HG02759 (cell line): Measurements from ENCODE around the gene TRAF2.

Experiments
- ATAC-seq: cut with Tn5 transposase; IDR thresholded peaks from one replicate; pipeline ENCODE4 v1.9.1; 2021; ENCODE audit warnings: mild to moderate bottlenecking, moderate library complexity; ENCODE audit not compliant: unreplicated experiment

Gene TRAF2

DNA sequence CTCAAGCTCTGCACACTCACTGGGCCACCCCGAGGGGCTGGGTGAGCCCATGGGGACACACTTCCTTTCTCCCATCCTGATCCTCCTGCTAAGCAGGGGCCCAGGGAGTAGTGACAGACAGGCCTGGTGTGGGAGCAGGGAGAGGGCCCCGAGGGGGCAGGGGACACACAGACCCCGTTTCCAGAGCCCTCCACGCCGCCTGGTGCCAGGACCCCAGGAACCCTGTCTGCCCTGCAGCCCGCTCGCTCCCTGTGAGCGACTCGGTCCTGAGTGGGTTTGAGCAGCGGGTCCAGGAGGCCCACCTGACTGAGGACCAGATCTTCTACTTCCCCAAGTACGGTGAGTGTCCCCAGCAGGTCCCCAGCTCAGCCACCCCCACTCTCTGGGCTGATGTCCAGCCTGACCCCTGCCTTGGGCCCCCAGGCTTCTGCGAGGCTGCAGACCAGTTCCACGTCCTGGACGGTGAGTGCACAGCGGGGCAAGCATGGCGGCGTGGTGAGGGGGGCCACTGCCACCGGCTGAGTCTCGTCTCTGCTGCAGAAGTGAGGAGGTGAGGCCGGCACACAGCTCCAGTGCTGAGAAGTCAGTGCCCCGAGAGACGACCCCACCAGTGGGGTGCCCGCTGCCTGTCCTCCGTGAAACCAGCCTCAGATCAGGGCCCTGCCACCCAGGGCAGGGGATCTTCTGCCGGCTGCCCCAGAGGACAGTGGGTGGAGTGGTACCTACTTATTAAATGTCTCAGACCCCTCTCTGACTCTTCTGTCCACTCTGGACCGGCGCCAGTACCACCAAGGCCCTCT, 60.1 kb downstream of the TRAF2 start:
- no peak for ATAC-seq

DNA sequence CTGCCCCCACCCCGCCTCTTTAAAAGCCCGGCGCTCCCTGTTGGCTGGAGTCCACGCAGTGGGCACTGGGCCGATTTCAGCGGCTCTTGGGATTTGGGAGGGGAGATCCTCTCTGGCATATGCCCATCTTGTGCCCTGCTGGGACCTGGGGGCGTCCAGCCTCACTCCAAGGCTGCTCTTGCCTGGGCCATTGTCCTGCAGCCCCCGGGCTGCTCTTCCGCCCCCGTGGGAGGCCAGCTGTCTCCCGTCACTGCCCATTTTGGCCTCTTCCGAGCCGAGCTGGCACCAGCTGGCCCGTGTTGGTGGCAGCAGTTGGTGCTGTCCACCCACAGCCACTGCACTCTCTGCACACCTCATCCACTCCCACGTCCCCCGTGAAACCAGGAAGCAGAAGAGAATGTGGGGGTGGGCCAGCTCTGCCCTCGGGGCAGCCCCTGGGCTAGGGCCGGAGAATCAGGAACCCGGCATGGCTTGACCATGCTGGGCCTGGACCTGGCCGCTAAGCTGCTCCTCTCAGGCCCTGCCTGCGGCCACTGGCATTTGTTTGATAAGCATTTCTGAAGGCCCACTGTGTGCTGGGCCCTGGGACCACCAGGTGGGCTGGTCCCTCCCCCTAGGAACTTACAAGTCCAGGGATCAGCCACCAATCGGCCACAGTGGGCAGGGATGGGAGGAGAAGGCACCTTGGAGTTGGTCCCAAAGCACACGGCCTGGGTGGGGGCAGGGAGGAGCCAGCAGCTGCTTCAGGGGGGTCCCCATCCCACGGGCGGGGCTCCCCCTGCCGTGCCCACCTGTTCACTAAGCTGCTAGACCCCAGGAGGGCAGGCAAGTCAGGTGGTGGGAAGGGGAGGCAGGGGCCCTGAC, 60.9 kb downstream of the TRAF2 start:
- ATAC-seq, result no peak

DNA sequence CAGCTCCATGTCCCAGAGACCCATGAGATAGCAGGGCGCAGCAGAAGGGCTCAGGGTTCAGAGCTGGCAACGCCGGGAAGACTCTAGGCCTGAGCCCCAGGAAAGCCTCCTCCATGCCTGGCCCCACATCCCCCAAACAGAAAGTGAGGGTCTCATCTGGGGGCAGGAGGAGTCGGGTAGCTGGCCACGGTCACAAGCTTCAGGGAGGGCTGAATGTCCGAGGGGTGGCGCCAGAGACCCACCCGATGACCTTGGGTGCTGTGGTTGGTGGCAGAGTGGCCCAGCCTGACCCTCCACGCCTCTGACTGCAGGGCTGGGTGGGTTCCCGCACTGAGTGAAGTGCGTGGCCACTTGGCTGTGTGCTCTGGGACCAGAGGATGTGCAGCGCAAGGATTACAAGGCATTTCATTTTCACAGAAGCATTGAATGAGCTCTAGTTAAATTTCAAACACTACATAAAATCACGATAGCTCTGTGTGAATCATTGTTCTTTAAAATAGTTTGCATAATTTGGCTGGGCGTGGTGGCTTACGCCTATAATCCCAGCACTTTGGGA, 61.7 kb downstream of the TRAF2 start:
- ATAC-seq, result no peak

DNA sequence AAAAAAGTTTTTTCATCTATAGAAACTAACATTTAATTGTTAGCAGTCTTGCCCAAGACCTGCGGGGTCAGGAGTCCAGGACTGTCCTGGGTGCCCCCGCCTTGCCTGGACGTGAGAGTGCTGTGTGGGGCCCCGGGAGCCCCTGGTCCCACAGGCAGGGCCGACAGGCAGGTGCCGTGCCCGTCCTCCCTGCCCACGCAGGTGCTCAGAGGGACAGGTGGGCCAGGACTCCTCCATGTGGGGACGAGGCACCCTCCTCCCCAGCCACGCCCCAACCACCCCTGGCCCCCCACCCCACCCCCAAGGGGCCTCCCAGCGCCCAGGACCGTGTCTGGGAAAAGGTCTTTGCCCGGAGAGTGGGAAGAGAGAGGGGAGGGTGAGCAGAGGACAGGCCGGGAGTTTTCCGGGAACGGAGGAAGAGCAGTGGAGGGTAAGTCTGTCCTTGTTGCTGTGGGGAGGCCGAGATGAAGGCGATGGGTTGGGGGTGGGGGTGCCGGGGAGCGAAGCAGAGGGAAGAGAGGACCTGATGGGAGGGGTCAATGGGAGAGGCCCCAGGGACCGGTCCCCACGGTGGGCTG, 63.0 kb downstream of the TRAF2 start:
- no peak for ATAC-seq

DNA sequence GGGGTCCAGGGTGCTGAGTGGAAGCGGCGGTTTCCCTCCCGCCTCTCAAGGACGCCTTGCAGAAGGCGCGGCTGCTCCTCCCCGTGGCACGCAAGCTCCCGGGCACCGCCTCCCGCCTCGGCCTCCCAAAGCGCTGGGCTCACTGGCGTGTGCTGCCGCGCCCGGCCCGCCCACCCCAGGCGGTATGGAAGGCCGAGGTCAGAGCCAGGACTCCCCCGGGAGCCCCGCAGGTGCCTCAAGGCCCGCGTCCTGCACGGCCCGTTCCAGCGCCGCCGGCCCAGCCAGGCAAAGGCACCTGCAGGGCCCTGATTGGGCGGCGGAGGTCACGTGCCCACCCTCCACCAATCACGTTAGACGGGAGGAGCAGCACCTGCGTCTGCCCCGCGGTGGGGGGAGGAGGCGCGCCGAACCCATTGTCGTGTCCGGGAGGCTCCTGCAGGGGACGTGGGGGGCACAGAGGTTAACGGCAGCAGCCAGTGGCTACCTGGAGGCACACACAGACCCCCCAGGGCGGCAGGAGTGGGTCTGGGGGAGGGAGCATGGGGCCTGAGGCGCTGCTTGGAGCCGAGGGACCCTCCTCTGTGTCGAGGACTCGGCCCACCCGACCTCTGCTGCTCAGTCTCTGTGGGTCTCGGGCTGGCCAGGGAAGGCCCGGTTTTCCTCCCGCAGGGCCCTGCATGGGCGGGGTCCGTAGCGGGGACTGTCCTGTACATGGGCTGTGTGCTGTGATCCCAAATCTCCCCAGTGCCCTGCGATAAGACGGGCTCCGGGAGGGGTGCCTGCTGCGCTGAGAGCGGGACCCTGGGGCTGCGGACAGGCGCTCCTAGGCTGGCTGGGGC, 63.7 kb downstream of the TRAF2 start:
- ATAC-seq, result peak; percentile 83

- ATAC-seq, result no peak
Measured at GRCh38 chr9:136950656-136951276, 64.5 kb downstream of the TRAF2 start.

DNA sequence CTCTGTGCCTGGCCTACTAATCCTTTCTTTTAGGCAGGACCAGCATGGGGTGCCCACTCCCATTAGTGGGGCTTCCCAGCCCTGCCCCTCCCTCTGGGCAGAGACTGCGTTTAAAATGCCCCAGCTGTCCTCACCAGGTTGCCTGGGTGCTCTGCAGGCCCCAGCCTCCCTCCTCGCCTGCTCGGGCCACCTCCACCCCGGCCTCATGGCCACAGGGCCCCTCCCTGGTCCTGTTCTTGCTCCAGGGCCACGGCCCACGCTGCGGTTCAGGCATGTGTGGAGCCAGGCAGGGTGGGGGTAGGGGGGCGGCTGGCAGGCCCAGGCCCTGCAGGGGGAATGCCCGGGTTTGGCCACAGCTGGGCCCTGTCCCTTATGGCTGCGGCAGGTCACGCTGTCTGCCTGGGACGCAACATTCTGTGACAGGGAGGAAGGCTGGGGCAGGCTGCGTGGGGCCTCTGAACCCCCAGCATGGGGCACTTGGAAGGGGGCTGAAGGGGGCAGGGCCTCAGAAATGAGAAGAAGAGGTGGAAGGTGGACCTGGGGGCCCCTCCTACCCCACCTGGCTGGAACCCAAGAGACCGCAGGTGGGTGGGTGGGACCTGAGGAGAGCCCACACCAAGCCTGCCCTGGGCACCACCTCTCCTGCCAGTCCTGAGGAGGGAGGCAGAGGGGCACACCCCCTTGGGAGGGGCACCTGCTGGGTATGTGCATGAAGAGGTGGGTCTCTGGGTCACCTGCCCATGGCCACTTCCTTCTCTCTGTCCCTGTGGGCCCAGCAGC, 65.4 kb downstream of the TRAF2 start, which contains the start of gene LCN12:
LCN12 (plus strand) TSS at position 733 of the 780 bp plus-strand sequence. CDS start 55 bp downstream, outside the sequence.
- no peak for ATAC-seq

DNA sequence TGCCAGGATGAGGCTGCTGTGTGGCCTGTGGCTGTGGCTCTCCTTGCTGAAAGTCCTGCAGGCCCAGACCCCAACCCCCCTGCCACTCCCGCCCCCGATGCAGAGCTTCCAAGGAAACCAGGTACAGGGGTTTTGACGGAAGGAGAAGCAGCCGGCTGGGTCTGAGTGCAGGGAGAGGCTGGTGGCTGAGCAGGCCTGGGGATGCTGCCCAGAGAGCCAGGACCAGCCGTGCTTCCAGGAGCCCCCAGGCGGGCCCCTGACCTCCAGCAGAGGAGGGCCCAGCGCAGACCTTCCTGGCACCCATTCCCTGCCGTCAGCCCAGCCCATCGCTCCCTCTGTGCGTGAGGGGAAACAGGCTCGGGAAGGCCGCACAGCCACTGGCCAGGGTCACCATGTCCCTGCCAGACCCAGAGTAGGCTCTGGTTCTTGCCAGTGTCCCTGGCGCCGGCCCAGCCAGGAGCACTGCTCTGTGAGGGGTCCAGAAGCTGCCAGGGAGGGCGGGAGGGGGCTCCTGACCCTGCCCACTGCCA, 66.1 kb downstream of the TRAF2 start:
- ATAC-seq, result no peak

- no peak for ATAC-seq
Measured at GRCh38 chr9:136952876-136953770, 66.8 kb downstream of the TRAF2 start.

DNA sequence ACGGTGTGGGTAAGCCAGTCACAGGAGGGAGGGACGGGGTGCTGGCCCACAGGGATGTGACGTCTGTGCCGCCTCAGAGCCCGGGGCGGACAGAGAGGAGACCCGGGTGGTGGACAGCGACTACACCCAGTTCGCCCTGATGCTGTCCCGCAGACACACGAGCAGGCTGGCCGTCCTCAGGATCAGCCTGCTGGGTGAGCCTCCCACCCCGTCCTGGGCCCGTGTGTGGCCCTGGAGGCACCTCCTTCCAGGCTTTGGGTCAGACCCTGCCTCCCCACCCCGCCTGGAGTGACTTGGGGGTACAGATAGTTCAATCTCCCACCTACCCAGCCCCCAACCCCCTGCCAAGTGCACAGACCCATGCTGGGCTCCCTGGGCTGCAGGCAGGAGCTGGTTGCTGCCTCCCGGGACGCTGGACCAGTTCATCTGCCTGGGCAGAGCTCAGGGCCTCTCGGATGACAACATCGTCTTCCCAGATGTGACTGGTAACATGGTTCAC, 67.5 kb downstream of the TRAF2 start:
- ATAC-seq, result no peak

DNA sequence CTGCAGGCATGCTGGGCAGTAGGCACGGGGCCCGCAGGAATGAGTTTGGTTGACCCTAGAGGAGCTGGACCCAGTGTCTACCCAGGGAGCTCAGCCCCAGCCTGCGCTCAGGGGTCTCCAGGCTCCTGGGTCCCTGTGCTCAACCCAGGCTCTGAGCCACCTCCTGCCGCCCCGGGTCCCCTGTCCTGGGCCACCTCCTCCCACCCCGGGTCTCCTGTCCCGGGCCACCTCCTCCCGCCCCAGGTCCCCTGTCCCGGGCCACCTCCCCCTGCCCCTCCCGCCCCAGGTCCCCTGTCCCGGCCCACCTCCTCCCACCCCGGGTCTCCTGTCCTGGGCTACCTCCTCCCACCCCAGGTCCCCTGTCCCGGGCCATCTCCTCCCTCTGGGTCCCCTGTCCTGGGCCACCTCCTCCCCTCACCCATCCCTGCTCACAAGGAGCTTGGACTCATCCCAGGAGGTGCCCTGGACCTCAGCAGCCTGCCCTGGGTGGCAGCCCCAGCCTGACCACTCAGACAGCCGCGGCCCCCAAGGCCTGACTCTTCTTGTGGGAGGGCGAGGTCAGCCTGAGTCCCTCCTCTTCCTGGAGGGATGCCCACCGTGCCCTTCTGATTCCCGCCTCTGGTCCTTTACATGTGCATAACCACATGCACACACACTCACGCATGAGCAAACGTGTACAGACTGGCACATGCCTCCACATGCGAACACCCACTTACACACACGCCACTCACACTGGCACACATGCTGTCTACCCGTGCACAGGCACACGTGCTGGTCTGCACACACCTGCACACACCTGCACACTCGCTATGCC, 68.2 kb downstream of the TRAF2 start:
- no peak for ATAC-seq

GRCh38 chr9:136955202-136955942, 69.1 kb downstream of the TRAF2 start:
- ATAC-seq, result no peak

GRCh38 chr9:136955943-136956335, 69.6 kb downstream of the TRAF2 start:
- no peak for ATAC-seq

DNA sequence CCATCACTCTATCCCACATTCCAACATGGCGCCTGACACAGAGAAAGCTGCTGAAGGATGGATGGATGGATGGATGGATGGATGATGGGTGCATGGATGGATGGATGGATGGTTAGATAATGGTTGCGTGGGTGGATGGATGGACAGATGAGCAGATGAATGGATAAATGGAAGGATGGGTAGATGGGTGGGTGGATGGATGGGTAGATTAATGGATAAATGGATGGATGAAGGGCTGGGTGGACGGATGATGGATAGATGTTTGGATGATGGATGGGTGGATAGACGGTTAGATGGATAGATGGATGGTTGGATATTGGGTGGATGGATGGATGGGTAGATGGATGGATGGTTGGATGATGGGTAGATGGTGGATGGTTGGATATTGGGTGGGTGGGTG, 70.3 kb downstream of the TRAF2 start:
- no peak for ATAC-seq

DNA sequence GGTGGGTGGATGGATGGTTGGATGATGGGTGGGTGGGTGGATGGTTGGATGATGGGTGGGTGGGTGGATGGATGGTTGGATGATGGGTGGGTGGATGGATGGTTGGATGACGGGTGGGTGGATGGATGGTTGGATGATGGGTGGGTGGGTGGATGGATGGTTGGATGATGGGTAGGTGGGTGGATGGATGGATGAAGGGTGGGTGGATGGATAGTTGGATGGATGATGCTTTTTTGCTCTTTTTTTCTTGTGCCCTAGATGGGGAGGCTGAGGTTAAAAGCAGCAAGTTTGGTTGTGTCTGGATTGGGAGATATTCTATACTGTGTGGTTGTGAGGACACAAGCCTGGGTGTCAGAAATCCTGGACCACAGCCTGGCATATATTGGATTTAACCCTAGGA, 71.1 kb downstream of the TRAF2 start:
- no peak for ATAC-seq

GRCh38 chr9:136957901-136958300, 71.6 kb downstream of the TRAF2 start:
- no peak for ATAC-seq
